K562 (cell line): ENCODE measurements around the gene C10orf71. TPM values are rescaled to one million over a fixed set of nuclear protein-coding genes. Genes with fewer than 3 reads are reported as not detected.

Source experiments
- ATF3 ChIP-seq, 2 experiments: fragments of 450-650 bp in 1 of 2; sonication (generic) in 1 of 2; formaldehyde crosslinking in 1 of 2; IDR thresholded peaks in 1 of 2; conservative IDR thresholded peaks in 1 of 2; 2 replicates each; pipeline versions ENCODE4 v1.6.1 to v1.8.1; 2016 to 2023; ENCODE audit warnings: mild to moderate bottlenecking in 2 of 2, moderate library complexity in 2 of 2, inconsistent platforms in 1 of 2, missing genetic modification reagents in 1 of 2
- ATF7 ChIP-seq: fragments of 450-650 bp; IDR thresholded peaks from 2 replicates; pipeline ENCODE4 v1.7.1; 2014; ENCODE audit warnings: mild to moderate bottlenecking, moderate library complexity
- CEBPB ChIP-seq: fragments of 450-650 bp; IDR thresholded peaks from 2 replicates; pipeline ENCODE4 v1.6.1; 2016; ENCODE audit warnings: missing genetic modification characterization, missing compliant biosample characterization
- CXXC5 ChIP-seq: fragments of 250-450 bp; sonication (Bioruptor Pico); IDR thresholded peaks from 2 replicates; pipeline ENCODE4 v1.8.0; 2022; ENCODE audit warnings: inconsistent platforms, mild to moderate bottlenecking, moderate library complexity
- GATAD2A ChIP-seq: fragments of 450-650 bp; IDR thresholded peaks from 2 replicates; pipeline ENCODE4 v1.6.1; 2017
- MTA2 ChIP-seq: fragments of 450-650 bp; IDR thresholded peaks from 2 replicates; pipeline ENCODE4 v1.6.1; 2016; ENCODE audit warnings: low read depth
- TAF7 ChIP-seq: fragments of 450-650 bp; IDR thresholded peaks from 2 replicates; pipeline ENCODE4 v1.6.1; 2016; ENCODE audit warnings: missing genetic modification characterization, missing compliant biosample characterization
- ZNF639 ChIP-seq, 2 experiments: fragments of 200-800 bp in 1 of 2; sonication (Bioruptor generic) in 1 of 2; sonication (generic) in 1 of 2; formaldehyde crosslinking in 1 of 2; IDR thresholded peaks in 1 of 2; conservative IDR thresholded peaks in 1 of 2; 2 replicates each; pipeline versions ENCODE4 v1.5.0 to v1.6.1; 2016 to 2020; ENCODE audit warnings: missing compliant biosample characterization in 1 of 2, missing genetic modification characterization in 1 of 2, missing genetic modification reagents in 1 of 2
- polyA plus RNA-seq, 8 experiments: library from polyadenylated mRNA; depleted of rRNA in 4 of 8; stranded (reverse) in 5 of 8; unstranded in 3 of 8; fragments of >200 nt; fragmentation: Nextera tagmentation in 2 of 8; fragmentation: Illumina TruSeq in 1 of 8; extraction: Ambion mirVana in 2 of 8; extraction: Trizol in 1 of 8; gene quantifications; 2 replicates each; pipeline versions ENCODE4 v1.2.1 to v1.2.3, GENCODE V29; 2011 to 2014; ENCODE audit warnings: inconsistent platforms in 1 of 8, missing spikeins in 1 of 8
- total RNA-seq, 7 experiments: library from RNA; depleted of rRNA in 6 of 7; stranded (reverse); fragments of >200 nt in 6 of 7; fragmentation: Illumina TruSeq in 2 of 7; extraction: Trizol in 2 of 7; gene quantifications; 2 replicates each; pipeline versions ENCODE4 v1.2.1 to v1.2.3, GENCODE V29; 2011 to 2021; ENCODE audit warnings: low replicate concordance in 1 of 7
- TF ChIP-seq, protein P1 (sequence below): sonication (generic); formaldehyde crosslinking; IDR thresholded peaks from 2 replicates; pipeline ENCODE4 v1.8.0; 2022; ENCODE audit warnings: mild to moderate bottlenecking, missing genetic modification reagents

C10orf71 gene
- total and polyA plus RNA-seq, 9 of the 15 experiments (the other 6 are each of a cell fraction or from before 2014, with no cell fraction given): 0.06 to 4.5 (median 1.3) TPM

DNA sequence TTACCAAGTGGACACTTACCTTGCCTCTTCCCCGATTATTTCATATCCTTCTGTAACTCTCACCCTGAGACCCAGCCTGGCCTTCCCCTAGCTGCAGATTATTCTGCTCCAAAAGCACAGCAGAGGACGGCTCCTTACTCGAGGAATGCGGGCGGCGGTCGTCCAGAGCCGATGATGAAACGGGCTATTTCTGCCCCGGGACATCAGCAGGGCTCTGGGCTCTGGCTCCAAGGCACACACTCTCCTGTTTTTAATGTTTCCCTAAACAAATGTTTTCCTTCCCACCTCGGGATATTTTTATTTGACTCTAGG lies 343 bp upstream of the C10orf71 start (continued):
- peak; percentile 57 for TF ChIP-seq CEBPB (tag)
- TF ChIP-seq MTA2: no peak
- TF ChIP-seq ATF3 (IDR thresholded peaks at IDR 0.05): peak; percentile 85
- TF ChIP-seq ATF3 (CRISPR knock-in tag; conservative IDR thresholded peaks at IDR 0.05): no peak
- TF ChIP-seq ZNF639 (CRISPR knock-in tag; conservative IDR thresholded peaks at IDR 0.05 in 1 of 2, IDR thresholded peaks at IDR 0.05 in 1 of 2): 0 out of 4 replicates have a peak, but pooled peaks of 1 of the 2 experiments have one; percentile 14
- TF ChIP-seq CXXC5 (CRISPR knock-in tag): peak; percentile 27; the same call in 1 of the 2 replicates
- TF ChIP-seq, protein P1, sequence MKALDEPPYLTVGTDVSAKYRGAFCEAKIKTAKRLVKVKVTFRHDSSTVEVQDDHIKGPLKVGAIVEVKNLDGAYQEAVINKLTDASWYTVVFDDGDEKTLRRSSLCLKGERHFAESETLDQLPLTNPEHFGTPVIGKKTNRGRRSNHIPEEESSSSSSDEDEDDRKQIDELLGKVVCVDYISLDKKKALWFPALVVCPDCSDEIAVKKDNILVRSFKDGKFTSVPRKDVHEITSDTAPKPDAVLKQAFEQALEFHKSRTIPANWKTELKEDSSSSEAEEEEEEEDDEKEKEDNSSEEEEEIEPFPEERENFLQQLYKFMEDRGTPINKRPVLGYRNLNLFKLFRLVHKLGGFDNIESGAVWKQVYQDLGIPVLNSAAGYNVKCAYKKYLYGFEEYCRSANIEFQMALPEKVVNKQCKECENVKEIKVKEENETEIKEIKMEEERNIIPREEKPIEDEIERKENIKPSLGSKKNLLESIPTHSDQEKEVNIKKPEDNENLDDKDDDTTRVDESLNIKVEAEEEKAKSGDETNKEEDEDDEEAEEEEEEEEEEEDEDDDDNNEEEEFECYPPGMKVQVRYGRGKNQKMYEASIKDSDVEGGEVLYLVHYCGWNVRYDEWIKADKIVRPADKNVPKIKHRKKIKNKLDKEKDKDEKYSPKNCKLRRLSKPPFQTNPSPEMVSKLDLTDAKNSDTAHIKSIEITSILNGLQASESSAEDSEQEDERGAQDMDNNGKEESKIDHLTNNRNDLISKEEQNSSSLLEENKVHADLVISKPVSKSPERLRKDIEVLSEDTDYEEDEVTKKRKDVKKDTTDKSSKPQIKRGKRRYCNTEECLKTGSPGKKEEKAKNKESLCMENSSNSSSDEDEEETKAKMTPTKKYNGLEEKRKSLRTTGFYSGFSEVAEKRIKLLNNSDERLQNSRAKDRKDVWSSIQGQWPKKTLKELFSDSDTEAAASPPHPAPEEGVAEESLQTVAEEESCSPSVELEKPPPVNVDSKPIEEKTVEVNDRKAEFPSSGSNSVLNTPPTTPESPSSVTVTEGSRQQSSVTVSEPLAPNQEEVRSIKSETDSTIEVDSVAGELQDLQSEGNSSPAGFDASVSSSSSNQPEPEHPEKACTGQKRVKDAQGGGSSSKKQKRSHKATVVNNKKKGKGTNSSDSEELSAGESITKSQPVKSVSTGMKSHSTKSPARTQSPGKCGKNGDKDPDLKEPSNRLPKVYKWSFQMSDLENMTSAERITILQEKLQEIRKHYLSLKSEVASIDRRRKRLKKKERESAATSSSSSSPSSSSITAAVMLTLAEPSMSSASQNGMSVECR: no peak
- peak; percentile 10; the same call in 1 of the 2 replicates for TF ChIP-seq ATF7
- TF ChIP-seq TAF7 (tag): 0 out of 2 replicates have a peak, but pooled peaks have one; percentile 24
- peak; percentile 48; the same call in 1 of the 2 replicates for TF ChIP-seq GATAD2A
